GM04503 (cell line): ENCODE data around the gene FAM193A.
A peak's percentile ranks its signal among the peaks of the same experiment; 100 is the strongest.
"Not testable (repeated sequence)": the region's sequence is repeated elsewhere in the genome, so short reads cannot be mapped to it uniquely, and the experiment has no call there.

Experiments used
- DNase-seq: peaks from one replicate; pipeline ENCODE4 v3.0.0-alpha.2; 2012; ENCODE audit warnings: low read depth

Gene FAM193A

DNA sequence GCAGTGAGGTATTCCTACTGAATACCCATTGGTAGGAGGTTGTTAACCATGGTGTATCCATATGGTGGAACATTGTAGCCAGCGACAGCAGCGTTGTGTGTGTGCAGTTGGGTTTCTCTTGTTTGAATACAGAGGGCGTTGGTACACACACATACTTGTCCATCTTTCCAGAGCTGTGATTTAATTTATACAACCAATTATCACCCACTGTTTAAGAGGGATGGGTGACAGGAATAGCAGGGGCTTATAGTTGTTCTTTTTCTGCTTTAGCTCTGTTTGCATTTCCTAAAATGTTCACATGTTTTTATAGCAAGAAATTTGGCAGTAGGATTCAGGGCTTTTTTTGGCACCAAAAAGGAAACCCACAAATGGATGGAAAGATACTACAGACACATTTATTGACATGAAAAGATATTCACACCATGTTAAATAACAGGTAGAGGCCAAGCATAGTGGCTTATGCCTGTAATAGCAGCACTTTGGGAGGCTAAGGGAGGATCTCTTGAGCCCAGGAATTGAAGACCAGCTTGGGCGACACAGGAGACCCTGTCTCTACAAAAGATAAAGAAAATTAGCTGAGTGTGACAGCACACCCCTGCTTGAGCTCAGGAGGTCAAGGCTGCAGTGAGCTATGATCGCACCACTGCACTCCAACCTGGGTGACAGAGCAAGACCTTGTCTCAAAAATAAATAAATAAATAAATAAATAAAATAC, 159.1 kb downstream of the FAM193A start:
- DNase-seq, result no peak

DNA sequence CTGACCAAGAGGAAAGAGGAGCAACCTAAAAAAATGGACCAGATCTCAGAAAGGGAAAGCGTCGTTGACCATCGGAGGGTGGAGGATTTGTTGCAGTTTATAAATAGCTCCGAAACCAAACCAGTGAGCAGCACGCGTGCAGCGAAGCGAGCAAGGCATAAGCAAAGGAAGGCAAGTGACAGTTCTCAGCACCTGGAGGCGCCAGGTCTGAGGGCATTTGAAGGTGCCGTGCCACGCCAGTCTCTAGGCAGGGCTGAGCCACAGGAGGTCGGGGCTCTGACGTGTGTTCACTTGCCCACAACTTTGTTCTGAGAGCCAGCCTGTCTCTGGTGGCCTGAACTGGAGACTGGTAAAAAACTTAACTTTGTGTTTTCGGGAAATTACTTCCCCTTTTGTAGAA, 160.0 kb downstream of the FAM193A start:
- no peak for DNase-seq

DNA sequence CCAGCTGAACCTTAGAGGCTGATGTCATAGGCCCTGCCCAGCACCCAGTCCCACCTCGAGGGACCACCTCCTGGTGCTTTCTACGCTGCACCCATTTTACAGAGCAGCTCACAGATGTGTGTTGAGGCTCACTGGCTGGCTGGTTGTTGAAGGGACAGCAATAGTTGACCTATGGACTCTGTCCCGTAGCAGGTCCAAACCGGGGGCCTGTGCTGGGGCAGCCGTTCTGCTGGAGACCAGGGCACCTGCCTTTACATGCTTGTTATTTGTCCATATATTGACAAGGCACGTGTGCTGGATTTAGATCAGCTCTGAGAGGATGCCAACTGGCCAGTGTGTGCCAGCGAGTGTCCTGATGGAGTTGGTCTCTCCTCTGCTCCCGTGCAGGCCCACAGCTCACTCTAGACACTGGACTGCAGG, 161.6 kb downstream of the FAM193A start:
- no peak for DNase-seq

DNA sequence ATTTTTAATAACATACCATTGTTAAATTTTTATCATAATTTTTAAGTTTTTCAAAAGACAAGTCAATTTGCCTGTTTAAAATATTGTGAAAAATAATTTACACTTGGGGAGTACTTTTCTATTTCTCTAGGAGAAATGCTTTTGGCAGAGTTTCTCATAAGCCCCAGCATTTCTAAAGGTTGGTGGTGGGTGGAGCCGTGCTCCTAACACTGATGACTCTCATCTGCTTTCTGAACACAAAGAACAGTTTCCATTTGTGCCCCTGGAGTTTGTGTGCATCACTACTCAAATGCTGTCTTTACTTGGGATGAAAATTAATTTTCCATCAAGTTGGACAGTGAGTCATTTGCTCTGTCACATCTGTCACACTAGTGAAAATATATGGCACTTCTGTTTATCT, 162.1 kb downstream of the FAM193A start:
- no peak for DNase-seq

DNA sequence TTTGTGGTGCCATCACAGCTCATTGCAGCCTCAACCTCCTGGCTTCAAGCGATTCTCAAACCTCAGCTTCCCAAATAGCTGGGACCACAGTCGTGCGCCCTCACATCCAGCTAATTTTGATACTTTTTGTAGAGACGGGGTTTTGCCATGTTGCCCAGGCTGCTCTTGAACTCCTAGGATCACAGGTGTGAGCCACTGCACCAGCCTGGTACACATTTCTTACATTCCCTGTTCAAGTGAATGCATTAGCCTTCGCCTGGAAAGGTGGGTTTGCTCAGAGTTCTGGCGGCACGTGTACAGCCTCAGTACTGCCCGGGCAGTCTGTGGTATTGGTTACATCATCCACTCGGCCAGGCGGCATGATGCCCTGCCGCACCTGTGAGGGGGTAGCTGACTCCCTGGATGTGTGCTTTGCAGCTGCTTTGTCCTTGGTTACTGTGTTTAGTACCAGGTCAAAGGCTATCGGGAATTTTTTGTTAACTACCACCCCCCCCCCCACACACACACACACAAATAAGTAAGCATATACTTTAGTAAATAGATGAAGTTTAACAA, 162.6 kb downstream of the FAM193A start:
- DNase-seq, result no peak

DNA sequence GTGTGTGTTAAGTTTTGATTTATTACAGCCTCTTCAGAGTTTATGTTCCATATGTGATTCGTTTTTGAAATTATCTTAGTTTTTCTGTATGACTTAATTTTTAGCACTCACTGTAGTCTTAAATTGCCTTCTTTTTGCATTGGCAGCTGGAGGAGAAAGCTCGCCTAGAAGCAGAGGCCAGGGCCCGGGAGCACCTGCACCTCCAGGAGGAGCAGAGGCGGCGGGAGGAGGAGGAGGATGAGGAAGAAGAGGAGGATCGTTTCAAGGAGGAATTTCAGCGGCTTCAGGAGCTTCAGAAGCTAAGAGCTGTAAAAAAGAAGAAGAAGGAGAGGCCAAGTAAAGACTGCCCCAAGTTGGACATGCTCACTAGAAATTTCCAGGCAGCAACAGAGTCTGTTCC, 163.1 kb downstream of the FAM193A start:
- no peak for DNase-seq

DNA sequence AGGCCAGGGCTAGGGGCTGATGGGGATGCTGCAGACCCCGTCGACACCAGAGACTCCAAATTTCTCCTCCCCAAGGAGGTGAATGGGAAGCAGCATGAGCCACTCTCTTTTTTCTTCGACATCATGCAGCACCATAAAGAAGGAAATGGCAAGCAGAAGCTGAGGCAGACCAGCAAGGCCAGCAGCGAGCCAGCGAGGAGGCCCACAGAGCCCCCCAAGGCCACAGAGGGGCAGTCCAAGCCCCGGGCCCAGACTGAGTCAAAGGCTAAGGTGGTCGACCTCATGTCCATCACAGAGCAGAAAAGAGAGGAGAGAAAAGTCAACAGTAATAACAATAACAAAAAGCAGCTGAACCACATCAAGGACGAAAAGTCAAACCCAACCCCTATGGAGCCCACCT, 163.6 kb downstream of the FAM193A start:
- no peak for DNase-seq

DNA sequence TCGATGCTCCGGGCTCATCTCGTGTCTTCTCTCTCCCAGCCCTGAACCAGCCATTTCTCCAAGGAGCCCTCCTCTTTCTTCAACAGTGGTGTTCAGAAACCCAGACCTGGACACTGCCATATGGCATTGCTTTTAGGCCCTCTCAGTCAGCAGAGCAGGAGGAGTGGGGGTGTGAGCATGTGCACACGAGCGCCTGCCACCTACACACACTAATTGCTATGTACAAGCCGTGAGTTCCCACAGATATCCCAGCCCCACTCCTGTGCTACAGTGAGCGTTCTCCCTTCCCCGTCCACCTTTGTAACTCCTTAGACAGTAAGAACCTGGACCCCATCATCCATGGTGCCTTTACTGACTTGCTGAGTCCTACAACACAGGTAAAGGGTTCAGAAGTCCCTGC, 165.9 kb downstream of the FAM193A start:
- no peak for DNase-seq

DNA sequence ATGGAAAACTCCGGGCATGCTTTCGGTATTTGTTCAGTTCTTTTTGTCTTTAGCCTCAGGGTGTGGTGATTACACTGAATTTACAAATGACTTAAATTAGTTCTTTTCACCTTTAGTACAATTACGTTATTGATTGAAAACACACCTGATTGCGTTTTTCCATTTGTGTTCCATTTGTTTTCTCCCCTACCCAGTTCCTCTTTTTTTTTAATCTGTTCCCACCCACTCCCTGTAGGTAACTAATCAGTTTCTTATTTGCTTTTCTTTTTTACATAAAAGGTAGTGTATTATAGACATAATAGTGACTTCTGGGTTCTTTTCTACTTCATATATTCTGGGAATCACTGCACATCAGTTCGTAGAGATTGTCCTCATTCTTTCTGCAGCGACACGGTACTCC, 166.3 kb downstream of the FAM193A start:
- DNase-seq, result no peak

DNA sequence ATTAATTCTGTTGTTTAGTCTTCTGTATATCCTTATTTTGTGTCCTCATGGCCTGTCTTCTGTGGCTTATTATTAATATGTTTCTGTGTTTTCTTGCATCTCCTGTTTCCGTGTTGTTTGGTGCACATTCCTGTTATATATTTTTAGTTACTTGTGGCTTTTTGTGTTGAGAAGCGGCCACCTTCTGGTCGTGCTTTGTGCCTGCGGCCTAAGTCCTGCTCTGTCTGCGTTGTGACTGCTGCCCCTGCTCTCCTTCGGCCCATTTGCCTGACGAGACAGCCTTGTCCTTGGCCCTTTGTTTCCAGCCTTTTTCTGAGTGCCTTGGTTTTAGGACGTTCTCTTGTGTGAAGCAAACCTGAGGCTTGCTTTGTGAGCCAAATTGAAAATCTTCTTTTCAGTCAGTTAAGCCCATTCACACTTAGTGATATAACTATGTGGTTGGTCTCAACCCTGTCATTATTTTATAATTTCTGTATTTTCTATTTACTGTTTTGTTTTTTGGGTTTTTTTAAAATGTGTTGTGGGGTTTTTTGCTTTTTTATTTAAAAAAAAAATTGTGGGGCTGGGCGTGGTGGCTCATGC, 175.9 kb downstream of the FAM193A start:
- no peak for DNase-seq

DNA sequence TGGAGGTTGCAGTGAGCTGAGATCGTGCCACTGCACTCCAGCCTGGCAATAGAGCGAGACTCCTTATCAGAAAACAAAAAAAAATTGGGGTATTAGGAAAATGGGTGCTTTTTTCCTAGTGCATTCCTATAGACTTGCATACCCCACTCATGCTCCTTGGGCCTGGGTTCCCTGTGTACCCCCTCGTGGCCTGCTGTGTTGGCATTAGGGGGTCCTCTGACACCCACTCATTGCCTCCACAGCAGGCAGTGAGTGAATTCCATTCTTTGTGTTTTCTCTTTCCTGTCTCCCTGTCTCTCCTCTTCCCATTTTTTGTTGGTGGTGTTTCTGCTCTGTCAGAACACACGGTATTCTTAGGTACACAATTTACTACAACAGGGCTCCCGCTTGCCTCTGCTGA, 176.9 kb downstream of the FAM193A start:
- no peak for DNase-seq

DNA sequence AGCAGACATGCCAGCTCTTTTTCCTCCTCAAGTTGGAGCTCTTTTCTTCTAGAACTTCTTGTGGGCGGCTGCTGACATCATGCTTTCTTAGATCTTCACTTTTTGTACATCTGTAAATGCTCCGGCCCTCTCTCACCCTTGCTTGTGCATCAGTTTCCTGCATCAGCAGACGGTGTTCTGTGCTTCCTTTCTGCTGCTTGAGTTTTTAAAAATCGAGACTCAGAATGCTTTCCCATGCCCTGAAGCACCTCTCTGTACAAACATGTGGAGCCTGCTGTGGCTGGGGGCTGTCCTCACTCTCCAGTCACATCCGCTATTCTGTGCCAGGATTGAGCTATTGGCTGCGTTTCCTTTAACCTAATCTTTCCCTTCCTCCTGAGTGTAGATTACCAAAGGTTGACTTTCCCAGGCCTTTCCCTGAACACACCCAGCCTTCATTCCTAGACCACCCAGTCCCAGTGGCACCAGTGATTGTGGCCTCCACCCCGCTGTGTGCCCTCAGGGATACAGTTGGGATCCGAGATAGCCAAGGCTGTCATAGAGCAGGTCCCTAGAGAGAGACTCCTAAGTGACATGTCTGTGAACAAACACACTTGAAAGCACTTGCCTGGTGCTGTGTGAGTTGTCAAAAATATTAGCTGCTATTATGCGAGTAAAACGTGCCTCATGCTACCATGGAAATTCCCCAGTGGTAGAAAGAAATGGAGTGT, 177.8 kb downstream of the FAM193A start:
- peak; percentile 7 for DNase-seq

DNA sequence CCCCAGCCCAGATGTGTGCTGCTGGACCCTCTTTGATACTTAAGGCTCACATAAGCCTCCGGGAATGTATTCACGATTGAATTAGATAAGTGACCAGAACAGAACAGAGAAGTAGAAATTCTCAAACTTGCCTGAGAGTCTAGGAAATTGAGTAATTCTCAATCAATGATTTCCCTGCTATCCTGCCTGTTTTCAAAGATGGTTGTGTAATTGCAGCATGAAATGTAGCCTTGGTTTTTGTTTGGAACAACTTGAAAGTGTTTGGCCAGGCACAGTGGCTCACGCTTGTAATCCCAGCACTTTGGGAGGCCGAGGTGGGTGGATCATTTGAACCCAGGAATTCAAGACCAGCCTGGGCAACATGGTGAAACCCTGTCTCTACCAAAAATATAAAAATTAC, 178.5 kb downstream of the FAM193A start:
- no peak for DNase-seq

DNA sequence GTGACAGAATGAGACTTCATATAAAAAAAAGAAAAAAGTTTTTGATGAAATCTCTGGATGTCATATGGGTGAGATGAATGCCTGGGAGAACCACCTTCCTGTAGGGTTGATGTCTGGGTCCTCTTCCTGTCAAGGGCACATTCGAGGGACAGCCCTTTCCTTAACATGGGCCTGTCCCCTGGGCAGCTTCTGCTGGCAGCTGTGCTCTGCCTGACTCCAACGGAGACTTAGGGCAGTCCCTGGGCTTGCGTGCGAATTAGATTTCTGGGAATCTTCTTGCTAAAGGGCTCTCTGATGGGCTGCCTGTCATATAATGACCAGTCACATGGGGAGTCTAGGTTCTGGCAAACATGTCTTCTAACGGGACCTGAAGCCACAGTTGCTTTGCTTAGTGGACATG, 179.0 kb downstream of the FAM193A start:
- no peak for DNase-seq

DNA sequence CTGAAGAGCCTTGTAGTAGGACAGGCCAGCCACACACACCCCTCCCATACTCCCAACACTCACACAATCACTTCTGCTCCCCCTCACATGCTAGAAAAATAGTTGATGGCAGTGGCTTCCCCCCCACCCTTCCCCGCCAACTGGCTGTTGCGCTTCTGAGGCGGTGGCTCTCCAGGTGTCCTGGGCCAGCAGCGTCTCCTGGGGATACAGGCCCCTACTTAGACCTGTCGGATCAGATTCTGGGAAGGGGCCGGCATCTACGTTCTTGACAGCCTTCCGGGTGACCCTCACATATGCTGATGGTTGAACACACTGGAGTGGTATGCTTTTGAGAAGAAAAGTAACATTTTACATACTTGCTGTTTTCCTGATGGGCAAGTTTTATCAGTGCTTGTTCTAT, 179.8 kb downstream of the FAM193A start:
- DNase-seq, result no peak

DNA sequence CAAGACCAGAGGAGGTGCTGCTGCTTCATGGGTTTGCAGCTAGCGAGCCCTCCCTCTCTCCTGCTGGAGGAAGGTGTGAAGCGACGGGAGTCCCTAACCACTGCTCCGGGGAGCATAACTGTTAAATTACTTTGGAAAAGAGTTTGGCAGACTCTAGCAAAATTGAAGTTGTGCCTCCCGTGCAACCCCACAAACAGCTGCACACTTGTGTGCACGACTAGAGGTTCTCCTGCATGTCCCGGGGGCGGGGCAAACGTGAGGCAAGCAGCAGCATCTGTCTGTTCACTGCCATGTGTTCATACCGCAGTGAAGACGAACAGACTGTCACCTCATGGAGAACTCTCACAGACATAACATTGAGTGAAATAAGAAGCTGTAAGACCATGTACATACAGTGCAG, 185.1 kb downstream of the FAM193A start:
- DNase-seq, result no peak

DNA sequence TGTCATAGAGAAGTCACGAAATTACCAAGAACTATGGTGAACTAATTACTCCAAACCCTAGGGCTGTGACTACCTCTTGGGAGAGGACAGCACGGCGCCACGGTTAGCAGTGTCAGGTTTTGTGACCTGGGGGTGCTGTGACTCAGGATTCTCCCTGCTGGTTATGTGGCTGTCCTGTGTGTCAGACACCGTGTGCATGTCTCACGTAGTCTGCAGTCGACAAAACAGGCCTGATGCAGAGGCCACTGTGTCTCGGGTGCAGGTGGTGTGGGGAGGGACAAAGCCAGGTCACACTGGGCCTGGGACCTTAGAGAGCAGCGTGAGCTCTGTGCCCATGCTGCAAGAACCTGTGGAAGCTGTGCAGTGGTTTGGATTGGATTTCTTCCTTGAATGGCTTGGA, 185.6 kb downstream of the FAM193A start:
- DNase-seq, result no peak

DNA sequence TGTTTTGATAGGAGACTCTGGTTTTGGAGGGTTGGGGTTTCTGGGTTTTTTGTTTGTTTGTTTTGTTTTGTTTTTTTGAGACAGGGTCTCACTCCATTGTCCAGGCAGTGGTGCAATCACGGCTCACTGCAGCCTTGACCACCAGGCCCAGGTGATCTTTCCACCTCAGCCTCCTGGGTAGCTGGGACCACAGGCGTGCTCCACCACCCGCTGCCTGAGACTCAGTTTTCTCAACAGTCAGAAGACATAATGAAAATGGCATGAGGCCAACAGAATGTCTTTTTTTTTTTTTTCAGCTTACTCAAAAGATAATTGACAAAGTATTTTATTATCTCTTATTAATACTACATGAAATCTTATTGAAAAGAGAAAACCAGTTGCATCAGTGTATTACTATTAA, 187.3 kb downstream of the FAM193A start:
- DNase-seq, result no peak

DNA sequence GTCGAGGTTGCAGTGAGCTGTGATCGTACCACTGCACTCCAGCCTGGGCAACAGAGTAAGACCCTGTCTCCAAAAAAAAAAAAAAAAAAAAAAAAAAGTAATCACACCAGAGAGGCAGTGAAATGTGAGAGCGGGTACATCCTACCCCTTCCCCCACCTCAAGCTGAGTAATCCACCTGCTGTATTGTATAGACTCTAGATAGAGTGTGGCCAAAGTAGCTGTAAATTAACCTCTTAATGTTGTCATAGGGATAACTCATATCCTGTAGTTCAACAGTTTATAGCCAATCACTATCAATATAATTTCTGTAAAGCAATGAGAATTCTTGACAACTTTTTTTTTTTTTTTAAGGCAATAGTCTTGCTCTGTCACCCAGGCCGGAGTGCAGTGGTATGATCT, 188.9 kb downstream of the FAM193A start:
- DNase-seq, result no peak

DNA sequence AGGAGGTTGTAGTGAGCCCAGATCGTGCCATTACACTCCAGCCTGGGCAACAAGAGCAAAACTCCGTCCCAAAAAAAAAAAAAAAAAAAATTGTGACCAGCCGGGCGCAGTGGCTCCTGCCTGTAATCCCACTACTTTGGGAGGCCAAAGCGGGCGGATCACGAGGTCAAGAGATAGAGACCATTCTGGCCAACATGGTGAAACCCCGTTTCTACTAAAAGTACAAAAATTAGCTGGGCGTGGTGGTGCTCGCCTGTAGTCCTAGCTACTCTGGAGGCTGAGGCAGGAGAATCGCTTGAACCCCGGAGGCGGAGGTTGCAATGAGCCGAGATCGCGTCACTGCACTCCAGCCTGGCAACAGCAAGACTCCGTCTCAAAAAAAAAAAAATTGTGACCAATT, 190.4 kb downstream of the FAM193A start:
- DNase-seq, result not testable (repeated sequence)

DNA sequence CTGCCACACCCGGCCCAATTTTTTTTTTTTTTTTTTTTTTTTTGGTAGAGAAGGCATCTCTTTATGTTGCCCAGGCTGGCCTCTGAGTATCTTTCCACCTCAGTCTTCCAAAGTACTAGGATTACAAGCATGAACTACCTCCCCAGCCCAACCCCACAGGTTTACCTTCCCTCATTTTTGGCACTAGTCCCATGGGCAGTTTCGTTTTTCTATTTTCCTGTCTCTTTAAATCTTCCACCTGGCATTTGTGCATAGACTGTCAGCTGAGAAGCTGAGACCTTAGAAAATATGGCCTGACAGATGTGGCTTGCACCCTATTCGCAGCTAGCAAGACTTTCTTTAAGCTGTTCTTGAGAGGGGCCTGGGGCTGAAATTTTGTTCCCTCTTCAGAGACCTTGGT, 191.8 kb downstream of the FAM193A start:
- no peak for DNase-seq

DNA sequence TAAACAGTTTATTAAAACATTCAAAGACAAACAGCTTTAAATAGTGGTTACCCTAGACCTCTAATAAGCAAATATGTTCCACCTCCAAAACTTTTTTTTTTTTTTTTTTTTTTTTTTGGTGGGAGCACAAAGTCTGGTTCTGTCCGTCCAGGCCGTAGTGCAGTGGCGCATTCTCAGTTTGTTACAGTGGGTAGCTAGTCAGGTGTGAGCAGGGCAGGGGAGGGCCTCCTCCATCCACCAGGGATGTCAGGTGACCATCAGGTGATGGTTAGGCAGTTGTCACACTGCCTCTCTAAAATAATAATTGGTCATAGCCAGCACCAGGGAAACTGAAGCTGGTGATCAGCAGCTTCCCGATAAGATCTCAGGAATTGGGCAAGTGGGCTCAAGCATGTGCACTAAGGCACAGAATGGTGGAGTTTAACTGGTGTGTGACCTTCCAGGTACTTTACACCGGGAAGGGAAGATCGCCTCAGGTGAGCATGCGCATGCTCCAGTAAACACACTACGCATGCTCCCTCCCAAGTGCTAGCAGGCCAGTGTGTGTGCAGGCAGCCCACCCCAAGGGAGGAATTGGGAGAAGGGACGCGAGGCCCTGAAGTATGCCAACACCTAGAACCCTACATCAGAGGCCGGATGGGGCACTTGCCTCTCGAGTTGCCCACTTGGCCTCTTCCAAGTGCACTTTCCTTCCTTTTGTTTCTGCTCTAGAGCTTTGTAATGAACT, 192.5 kb downstream of the FAM193A start:
- no peak for DNase-seq

DNA sequence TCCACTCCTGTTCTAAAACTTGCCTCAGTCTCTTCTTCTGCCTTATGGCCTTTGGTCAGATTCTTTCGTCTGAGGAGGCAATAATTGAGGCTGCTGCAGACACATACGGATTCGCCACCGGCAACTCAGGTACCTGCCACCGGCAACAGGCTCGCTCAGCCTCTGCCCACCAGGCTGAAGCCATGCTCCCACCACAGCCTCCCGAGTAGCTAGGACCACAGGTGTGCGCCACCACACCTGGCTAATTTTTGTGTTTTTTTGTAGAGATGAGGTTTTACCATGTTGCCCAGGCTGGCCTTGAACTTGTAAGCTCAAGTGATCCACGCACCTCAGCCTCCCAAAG, 193.1 kb downstream of the FAM193A start:
- no peak for DNase-seq
